HG03521 (cell line): Measurements from ENCODE around the gene HBA1.
A peak's percentile ranks its signal among the peaks of the same experiment; 100 is the strongest.
"Not testable (repeated sequence)": the region's sequence is repeated elsewhere in the genome, so short reads cannot be mapped to it uniquely, and the experiment has no call there.

Experiments
- ATAC-seq: cut with Tn5 transposase; IDR thresholded peaks from one replicate; pipeline ENCODE4 v1.9.1; 2021; ENCODE audit warnings: mild to moderate bottlenecking, moderate library complexity; ENCODE audit not compliant: unreplicated experiment

HBA1 gene

GRCh38 chr16:176477-177382 is at the start of gene HBA1:
HBA1 (plus strand) TSS chr16:176680; CDS start chr16:176717, 37 bp downstream.
- ATAC-seq: not testable (repeated sequence)

- no peak for ATAC-seq
Measured at GRCh38 chr16:129075-129474, 47.4 kb upstream of the HBA1 start.

GRCh38 chr16:130533-131173 is 45.8 kb upstream of the HBA1 start:
- no peak for ATAC-seq

- ATAC-seq: no peak
Measured at GRCh38 chr16:132120-132519, 44.4 kb upstream of the HBA1 start.

- ATAC-seq: no peak
Measured at GRCh38 chr16:133716-134115, 42.8 kb upstream of the HBA1 start.

GRCh38 chr16:138049-138417 is 38.4 kb upstream of the HBA1 start:
- ATAC-seq: no peak

GRCh38 chr16:140175-140857 is 36.2 kb upstream of the HBA1 start:
- no peak for ATAC-seq

GRCh38 chr16:142405-142967 is 34.0 kb upstream of the HBA1 start:
- ATAC-seq: no peak

- ATAC-seq: no peak
Measured at GRCh38 chr16:143047-143446, 33.4 kb upstream of the HBA1 start.

GRCh38 chr16:143456-143855 is 33.0 kb upstream of the HBA1 start:
- no peak for ATAC-seq

GRCh38 chr16:144797-145252 is 31.7 kb upstream of the HBA1 start:
- no peak for ATAC-seq

GRCh38 chr16:146646-147045 is 29.8 kb upstream of the HBA1 start:
- no peak for ATAC-seq

- ATAC-seq: no peak
Measured at GRCh38 chr16:149024-149660, 27.3 kb upstream of the HBA1 start.

GRCh38 chr16:152141-153128 is 24.0 kb upstream of the HBA1 start, which contains the start of gene HBZ:
HBZ (plus strand) TSS chr16:152644; CDS start chr16:152910, 266 bp downstream.
- ATAC-seq: no peak

GRCh38 chr16:153129-153521 is 23.4 kb upstream of the HBA1 start:
- ATAC-seq: not testable (repeated sequence)

GRCh38 chr16:153550-154216 is 22.8 kb upstream of the HBA1 start:
- ATAC-seq: peak; percentile 21

- ATAC-seq: peak; percentile 40
Measured at GRCh38 chr16:154217-155030, 22.1 kb upstream of the HBA1 start.

- no peak for ATAC-seq
Measured at GRCh38 chr16:155031-155398, 21.5 kb upstream of the HBA1 start.
